Measurements from ENCODE around the gene F2R. TPM values are rescaled to one million over a fixed set of nuclear protein-coding genes. Genes with fewer than 3 reads are reported as not detected.

The F2R gene
- total RNA-seq, 1 donor from 2014 or later = 53.8 TPM

DNA sequence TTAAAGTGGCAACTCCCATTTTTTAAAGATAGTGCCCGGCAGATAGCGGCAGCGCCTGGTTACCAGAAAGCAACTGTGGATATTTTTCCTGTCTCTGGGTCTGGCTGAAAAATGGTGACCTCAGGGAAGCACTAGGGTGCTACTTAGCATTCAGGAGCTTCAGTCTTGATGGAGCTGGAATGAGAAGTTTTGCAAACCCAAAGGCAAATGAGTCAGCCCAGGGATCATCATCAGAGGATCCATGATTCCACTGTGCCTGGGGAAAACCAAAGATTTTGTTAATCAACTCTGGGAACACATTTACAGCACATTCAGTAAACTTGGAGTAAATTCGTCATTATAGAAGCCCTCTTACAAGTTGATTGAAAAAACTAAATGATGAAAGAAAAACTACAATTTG, 26.7 kb downstream of the F2R start:
- Histone ChIP-seq H3F3A (ENCODE audit: low read depth) (no peaks in the 10 kb centered on the region), H3K9me3 (ENCODE audit: low read depth) (no peaks in the 10 kb centered on the region), H3K36me3 (no peaks in the 10 kb centered on the region), H2AFZ (replicated peaks) (no peak overlapping the region), H3K27ac (no peak overlapping the region), H4K20me1 (ENCODE audit: low read depth) (no peaks in the 10 kb centered on the region), H3K4me3 (no peak overlapping the region), H3K4me2 (no peak overlapping the region), H3K27me3 (no peaks in the 10 kb centered on the region), H3K79me2 (ENCODE audit: low read depth) (no peaks in the 10 kb centered on the region), H3K4me1 (no peaks in the 10 kb centered on the region), H3K9ac (no peak overlapping the region)
- no peak overlapping the region for H3K27ac Mint-ChIP-seq
- no peak overlapping the region for H3K4me3 Mint-ChIP-seq
- DNase-seq (ENCODE audit: low spot score) = no peak
- TF ChIP-seq EZH2 (IDR thresholded peaks at IDR 0.05) = no peak
- TF ChIP-seq, protein P1, sequence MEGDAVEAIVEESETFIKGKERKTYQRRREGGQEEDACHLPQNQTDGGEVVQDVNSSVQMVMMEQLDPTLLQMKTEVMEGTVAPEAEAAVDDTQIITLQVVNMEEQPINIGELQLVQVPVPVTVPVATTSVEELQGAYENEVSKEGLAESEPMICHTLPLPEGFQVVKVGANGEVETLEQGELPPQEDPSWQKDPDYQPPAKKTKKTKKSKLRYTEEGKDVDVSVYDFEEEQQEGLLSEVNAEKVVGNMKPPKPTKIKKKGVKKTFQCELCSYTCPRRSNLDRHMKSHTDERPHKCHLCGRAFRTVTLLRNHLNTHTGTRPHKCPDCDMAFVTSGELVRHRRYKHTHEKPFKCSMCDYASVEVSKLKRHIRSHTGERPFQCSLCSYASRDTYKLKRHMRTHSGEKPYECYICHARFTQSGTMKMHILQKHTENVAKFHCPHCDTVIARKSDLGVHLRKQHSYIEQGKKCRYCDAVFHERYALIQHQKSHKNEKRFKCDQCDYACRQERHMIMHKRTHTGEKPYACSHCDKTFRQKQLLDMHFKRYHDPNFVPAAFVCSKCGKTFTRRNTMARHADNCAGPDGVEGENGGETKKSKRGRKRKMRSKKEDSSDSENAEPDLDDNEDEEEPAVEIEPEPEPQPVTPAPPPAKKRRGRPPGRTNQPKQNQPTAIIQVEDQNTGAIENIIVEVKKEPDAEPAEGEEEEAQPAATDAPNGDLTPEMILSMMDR (IDR thresholded peaks at IDR 0.05) = no peak
- H3K4me1 Mint-ChIP-seq = peaks cover 7% of the 10 kb centered on the region
- peaks cover 2% of the 10 kb centered on the region for H3K27me3 Mint-ChIP-seq (ENCODE audit: insufficient read depth, low read depth)
- H3K36me3 Mint-ChIP-seq = no peaks in the 10 kb centered on the region
- H3K9me3 Mint-ChIP-seq = no peaks in the 10 kb centered on the region

GRCh38 chr5:76744632-76745031, 28.7 kb downstream of the F2R start:
- Mint-ChIP-seq H3K36me3 (no peaks in the 10 kb centered on the region), H3K4me3 (no peak overlapping the region), H3K9me3 (no peaks in the 10 kb centered on the region), H3K4me1 (no peaks in the 10 kb centered on the region), H3K27ac (no peak overlapping the region), H3K27me3 (ENCODE audit: insufficient read depth, low read depth) (no peaks in the 10 kb centered on the region)
- Histone ChIP-seq H3K9ac (no peak overlapping the region), H3K4me1 (no peaks in the 10 kb centered on the region), H3K4me3 (no peak overlapping the region), H3K4me2 (no peak overlapping the region), H3K36me3 (no peaks in the 10 kb centered on the region), H3K27me3 (no peaks in the 10 kb centered on the region), H3K79me2 (ENCODE audit: low read depth) (no peaks in the 10 kb centered on the region), H4K20me1 (ENCODE audit: low read depth) (no peaks in the 10 kb centered on the region), H3K9me3 (ENCODE audit: low read depth) (no peaks in the 10 kb centered on the region), H2AFZ (replicated peaks) (no peak overlapping the region), H3F3A (ENCODE audit: low read depth) (no peaks in the 10 kb centered on the region), H3K27ac (no peak overlapping the region)
- no peak for TF ChIP-seq EZH2phosphoT487 (IDR thresholded peaks at IDR 0.05)
- TF ChIP-seq, protein P1 (IDR thresholded peaks at IDR 0.05) = no peak
- TF ChIP-seq EZH2 (IDR thresholded peaks at IDR 0.05) = no peak
- no peak for DNase-seq (ENCODE audit: low spot score)

DNA sequence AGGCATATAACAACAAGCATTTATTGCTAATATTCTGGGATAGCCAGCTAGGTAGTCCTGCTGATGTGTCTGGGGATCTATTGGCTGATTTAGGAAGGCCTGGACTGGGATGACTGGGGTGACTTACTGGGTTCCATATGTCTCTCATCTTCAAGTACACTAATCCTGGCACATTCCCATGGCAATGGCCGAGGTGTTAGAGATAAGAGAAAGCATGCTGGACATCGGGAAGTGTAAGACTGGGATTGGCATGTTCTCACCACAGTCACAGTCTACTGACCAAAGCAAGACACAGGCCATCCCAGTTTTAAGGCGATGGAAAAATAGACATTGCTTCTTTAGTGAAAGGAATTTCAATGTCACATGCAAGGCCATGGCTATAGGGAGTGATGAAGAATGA, 29.7 kb downstream of the F2R start:
- H3K4me3 ChIP-seq = no peak overlapping the region
- no peaks in the 10 kb centered on the region for H3K9me3 Mint-ChIP-seq
- no peaks in the 10 kb centered on the region for H3K36me3 ChIP-seq
- no peaks in the 10 kb centered on the region for H4K20me1 ChIP-seq (ENCODE audit: low read depth)
- no peaks in the 10 kb centered on the region for H3K4me1 ChIP-seq
- H3K9ac ChIP-seq = no peak overlapping the region
- DNase-seq (ENCODE audit: low spot score) = no peak
- H3K27ac Mint-ChIP-seq = no peak overlapping the region
- H2AFZ ChIP-seq (replicated peaks) = no peak overlapping the region
- H3K79me2 ChIP-seq (ENCODE audit: low read depth) = no peaks in the 10 kb centered on the region
- no peaks in the 10 kb centered on the region for H3K4me1 Mint-ChIP-seq
- no peaks in the 10 kb centered on the region for H3F3A ChIP-seq (ENCODE audit: low read depth)
- H3K27me3 ChIP-seq = no peaks in the 10 kb centered on the region
- no peak overlapping the region for H3K27ac ChIP-seq
- no peaks in the 10 kb centered on the region for H3K9me3 ChIP-seq (ENCODE audit: low read depth)
- H3K4me2 ChIP-seq = no peak overlapping the region
- H3K36me3 Mint-ChIP-seq = no peaks in the 10 kb centered on the region
- H3K27me3 Mint-ChIP-seq (ENCODE audit: insufficient read depth, low read depth) = no peaks in the 10 kb centered on the region
- TF ChIP-seq, protein P1 (IDR thresholded peaks at IDR 0.05) = no peak
- no peak for TF ChIP-seq EZH2phosphoT487 (IDR thresholded peaks at IDR 0.05)
- no peak for TF ChIP-seq EZH2 (IDR thresholded peaks at IDR 0.05)
- no peak overlapping the region for H3K4me3 Mint-ChIP-seq

- H4K20me1 ChIP-seq (ENCODE audit: low read depth) = no peaks in the 10 kb centered on the region
- no peaks in the 10 kb centered on the region for H3K9me3 Mint-ChIP-seq
Measured at GRCh38 chr5:76746677-76747076, 30.8 kb downstream of the F2R start.

More at GRCh38 chr5:76746677-76747076, 30.8 kb downstream of the F2R start:
- no peaks in the 10 kb centered on the region for H3K79me2 ChIP-seq (ENCODE audit: low read depth)
- H3K4me3 Mint-ChIP-seq = no peak overlapping the region
- H3K27me3 ChIP-seq = no peaks in the 10 kb centered on the region
- H3K36me3 Mint-ChIP-seq = no peaks in the 10 kb centered on the region
- TF ChIP-seq EZH2phosphoT487 (IDR thresholded peaks at IDR 0.05) = no peak
- TF ChIP-seq, protein P1 (IDR thresholded peaks at IDR 0.05) = no peak
- no peak for TF ChIP-seq EZH2 (IDR thresholded peaks at IDR 0.05)
- no peaks in the 10 kb centered on the region for H3K4me1 ChIP-seq
- H3K27ac Mint-ChIP-seq = no peak overlapping the region
- no peaks in the 10 kb centered on the region for H3K4me1 Mint-ChIP-seq
- no peak overlapping the region for H3K4me3 ChIP-seq
- H3F3A ChIP-seq (ENCODE audit: low read depth) = no peaks in the 10 kb centered on the region
- no peak overlapping the region for H3K9ac ChIP-seq
- H3K9me3 ChIP-seq (ENCODE audit: low read depth) = no peaks in the 10 kb centered on the region
- H3K27ac ChIP-seq = no peak overlapping the region
- H3K4me2 ChIP-seq = no peak overlapping the region
- H3K27me3 Mint-ChIP-seq (ENCODE audit: insufficient read depth, low read depth) = no peaks in the 10 kb centered on the region
- no peak for DNase-seq (ENCODE audit: low spot score)
- H3K36me3 ChIP-seq = no peaks in the 10 kb centered on the region
- no peak overlapping the region for H2AFZ ChIP-seq (replicated peaks)
